WTC11 (cell line): ENCODE results near the gene MPV17L. TPM values are rescaled to one million over a fixed set of nuclear protein-coding genes. Genes with fewer than 3 reads are reported as not detected.

Experiments used
- ATAC-seq: fragments of 200-7000 bp; cut with Tn5 transposase; 2 replicates; pipeline ENCODE4 v1.10.0; 2021; ENCODE audit warnings: mild to moderate bottlenecking, moderate library complexity
- CTCF ChIA-PET: fragments of 300-600 bp; sonication (Branson Sonifier 250); formaldehyde crosslinking; loops from one replicate; lab custom pipeline; 2021; ENCODE audit warnings: antibody characterized with exemption; lab: Charles Lee
- POLR2A ChIA-PET: fragments of 350-600 bp; sonication (Branson Sonifier 250); formaldehyde crosslinking; loops from one replicate; lab custom pipeline; 2021; ENCODE audit warnings: antibody characterized with exemption; lab: Charles Lee
- DNase-seq: peaks from one replicate; pipeline ENCODE4 v3.0.0; 2021; ENCODE audit warnings: low spot score
- H3K27ac Mint-ChIP-seq: 2 replicates; pipeline ENCODE4 v1.8.0; 2021; ENCODE audit warnings: mixed read lengths
- H3K27me3 Mint-ChIP-seq: 2 replicates; pipeline ENCODE4 v1.8.0; 2021; ENCODE audit warnings: low read depth, mild to moderate bottlenecking, moderate library complexity, mixed read lengths
- H3K36me3 Mint-ChIP-seq: 2 replicates; pipeline ENCODE4 v1.8.0; 2021; ENCODE audit warnings: mixed read lengths
- H3K4me1 Mint-ChIP-seq: 2 replicates; pipeline ENCODE4 v1.8.0; 2022; ENCODE audit warnings: mixed read lengths
- H3K4me3 Mint-ChIP-seq: 2 replicates; pipeline ENCODE4 v1.8.0; 2021; ENCODE audit warnings: mild to moderate bottlenecking, moderate library complexity, mixed read lengths
- H3K9me3 Mint-ChIP-seq: 2 replicates; pipeline ENCODE4 v1.8.0; 2021; ENCODE audit warnings: mixed read lengths
- AFF4 ChIP-seq: sonication (generic); formaldehyde crosslinking; IDR thresholded peaks from 2 replicates; pipeline ENCODE4 v1.8.1; 2023; ENCODE audit warnings: mild to moderate bottlenecking, missing genetic modification reagents, borderline replicate concordance
- ATF1 ChIP-seq: sonication (generic); formaldehyde crosslinking; IDR thresholded peaks from 2 replicates; pipeline ENCODE4 v1.8.1; 2023; ENCODE audit warnings: mild to moderate bottlenecking, moderate library complexity, missing genetic modification reagents
- E2F1 ChIP-seq: sonication (generic); formaldehyde crosslinking; IDR thresholded peaks from 2 replicates; pipeline ENCODE4 v1.8.0; 2022; ENCODE audit warnings: mild to moderate bottlenecking, missing genetic modification reagents
- E2F4 ChIP-seq: sonication (generic); formaldehyde crosslinking; IDR thresholded peaks from 2 replicates; pipeline ENCODE4 v1.8.1; 2022; ENCODE audit warnings: low read depth, mild to moderate bottlenecking, moderate library complexity, missing genetic modification reagents, borderline replicate concordance
- ESRRA ChIP-seq: sonication (generic); formaldehyde crosslinking; IDR thresholded peaks from 2 replicates; pipeline ENCODE4 v1.8.1; 2022; ENCODE audit warnings: mild to moderate bottlenecking, missing genetic modification reagents, borderline replicate concordance
- FOXJ3 ChIP-seq: sonication (generic); formaldehyde crosslinking; IDR thresholded peaks from 2 replicates; pipeline ENCODE4 v1.9.0; 2021; ENCODE audit warnings: missing genetic modification reagents, mild to moderate bottlenecking, borderline replicate concordance
- GABPB1 ChIP-seq: sonication (generic); formaldehyde crosslinking; IDR thresholded peaks from 2 replicates; pipeline ENCODE4 v1.8.1; 2023; ENCODE audit warnings: mild to moderate bottlenecking, missing genetic modification reagents
- JAZF1 ChIP-seq: fragments of 250-450 bp; sonication (Bioruptor Pico); IDR thresholded peaks from 2 replicates; pipeline ENCODE4 v1.9.0; 2021; ENCODE audit warnings: moderate library complexity, mild to moderate bottlenecking, inconsistent platforms
- NFATC4 ChIP-seq: fragments of 250-450 bp; sonication (Bioruptor Pico); IDR thresholded peaks from 2 replicates; pipeline ENCODE4 v1.9.0; 2021; ENCODE audit warnings: mild to moderate bottlenecking
- NFE2L1 ChIP-seq: sonication (generic); formaldehyde crosslinking; IDR thresholded peaks from 2 replicates; pipeline ENCODE4 v1.8.1; 2023; ENCODE audit warnings: missing genetic modification reagents
- NR1H2 ChIP-seq: sonication (generic); formaldehyde crosslinking; IDR thresholded peaks from 2 replicates; pipeline ENCODE4 v1.9.0; 2021; ENCODE audit warnings: mild to moderate bottlenecking, moderate library complexity, missing genetic modification reagents
- OVOL2 ChIP-seq: fragments of 250-450 bp; sonication (Bioruptor Pico); IDR thresholded peaks from 2 replicates; pipeline ENCODE4 v1.9.0; 2021; ENCODE audit warnings: mild to moderate bottlenecking, borderline replicate concordance
- TEAD1 ChIP-seq: sonication (generic); formaldehyde crosslinking; IDR thresholded peaks from 2 replicates; pipeline ENCODE4 v1.8.0; 2022; ENCODE audit warnings: mild to moderate bottlenecking, missing genetic modification reagents
- ZBTB21 ChIP-seq: sonication (generic); formaldehyde crosslinking; IDR thresholded peaks from 2 replicates; pipeline ENCODE4 v1.8.1; 2023; ENCODE audit warnings: mild to moderate bottlenecking, missing genetic modification reagents, borderline replicate concordance
- ZMAT4 ChIP-seq: fragments of 250-450 bp; sonication (Bioruptor Pico); IDR thresholded peaks from 2 replicates; pipeline ENCODE4 v1.9.0; 2021; ENCODE audit warnings: mild to moderate bottlenecking
- ZNF138 ChIP-seq: sonication (generic); formaldehyde crosslinking; conservative IDR thresholded peaks from 2 replicates; pipeline ENCODE4 v1.8.1; 2022; ENCODE audit warnings: mild to moderate bottlenecking, moderate library complexity, missing genetic modification reagents
- ZNF219 ChIP-seq: sonication (generic); formaldehyde crosslinking; IDR thresholded peaks from 2 replicates; pipeline ENCODE4 v1.8.0; 2023; ENCODE audit warnings: missing genetic modification reagents, mild to moderate bottlenecking, borderline replicate concordance
- ZNF416 ChIP-seq: fragments of 250-450 bp; sonication (Bioruptor Pico); IDR thresholded peaks from 2 replicates; pipeline ENCODE4 v1.9.0; 2021; ENCODE audit warnings: mild to moderate bottlenecking, inconsistent platforms
- ZNF671 ChIP-seq: fragments of 250-450 bp; sonication (Bioruptor Pico); IDR thresholded peaks from 2 replicates; pipeline ENCODE4 v1.8.0; 2021; ENCODE audit warnings: mild to moderate bottlenecking
- total RNA-seq: library from RNA; stranded (reverse); gene quantifications from 3 replicates; pipeline ENCODE4 v1.2.3, GENCODE V29; 2021
- TF ChIP-seq, protein P1 (sequence below): fragments of 250-450 bp; sonication (Bioruptor Pico); IDR thresholded peaks from 2 replicates; pipeline ENCODE4 v1.9.0; 2021; ENCODE audit warnings: moderate library complexity, mild to moderate bottlenecking, inconsistent platforms, borderline replicate concordance
- TF ChIP-seq, protein P2 (sequence below): sonication (generic); formaldehyde crosslinking; IDR thresholded peaks from 2 replicates; pipeline ENCODE4 v1.8.0; 2022; ENCODE audit warnings: mild to moderate bottlenecking, missing genetic modification reagents
- TF ChIP-seq, protein P3 (sequence below): sonication (generic); formaldehyde crosslinking; IDR thresholded peaks from 2 replicates; pipeline ENCODE4 v1.8.1; 2022; ENCODE audit warnings: low read depth, missing genetic modification reagents, borderline replicate concordance

Gene MPV17L
- total RNA-seq, 1 experiment from 2014 or later, result 5.4 TPM

- TF ChIP-seq ATF1 (CRISPR knock-in tag) (no peak), OVOL2 (CRISPR knock-in tag) (no peak), ZNF138 (CRISPR knock-in tag) (no peak), ZNF671 (CRISPR knock-in tag) (no peak), ZNF219 (CRISPR knock-in tag) (no peak), E2F1 (CRISPR knock-in tag) (no peak), ZMAT4 (no peak), ZNF416 (CRISPR knock-in tag) (no peak), NR1H2 (CRISPR knock-in tag) (no peak), ESRRA (CRISPR knock-in tag) (no peak)
- TF ChIP-seq, protein P1, sequence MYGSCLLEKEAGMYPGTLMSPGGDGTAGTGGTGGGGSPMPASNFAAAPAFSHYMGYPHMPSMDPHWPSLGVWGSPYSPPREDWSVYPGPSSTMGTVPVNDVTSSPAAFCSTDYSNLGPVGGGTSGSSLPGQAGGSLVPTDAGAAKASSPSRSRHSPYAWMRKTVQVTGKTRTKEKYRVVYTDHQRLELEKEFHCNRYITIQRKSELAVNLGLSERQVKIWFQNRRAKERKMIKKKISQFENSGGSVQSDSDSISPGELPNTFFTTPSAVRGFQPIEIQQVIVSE, result no peak
- TF ChIP-seq, protein P2, sequence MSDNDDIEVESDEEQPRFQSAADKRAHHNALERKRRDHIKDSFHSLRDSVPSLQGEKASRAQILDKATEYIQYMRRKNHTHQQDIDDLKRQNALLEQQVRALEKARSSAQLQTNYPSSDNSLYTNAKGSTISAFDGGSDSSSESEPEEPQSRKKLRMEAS, result no peak
Observed at GRCh38 chr16:15396948-15397594, 1.5 kb downstream of the MPV17L start (continued).

DNA sequence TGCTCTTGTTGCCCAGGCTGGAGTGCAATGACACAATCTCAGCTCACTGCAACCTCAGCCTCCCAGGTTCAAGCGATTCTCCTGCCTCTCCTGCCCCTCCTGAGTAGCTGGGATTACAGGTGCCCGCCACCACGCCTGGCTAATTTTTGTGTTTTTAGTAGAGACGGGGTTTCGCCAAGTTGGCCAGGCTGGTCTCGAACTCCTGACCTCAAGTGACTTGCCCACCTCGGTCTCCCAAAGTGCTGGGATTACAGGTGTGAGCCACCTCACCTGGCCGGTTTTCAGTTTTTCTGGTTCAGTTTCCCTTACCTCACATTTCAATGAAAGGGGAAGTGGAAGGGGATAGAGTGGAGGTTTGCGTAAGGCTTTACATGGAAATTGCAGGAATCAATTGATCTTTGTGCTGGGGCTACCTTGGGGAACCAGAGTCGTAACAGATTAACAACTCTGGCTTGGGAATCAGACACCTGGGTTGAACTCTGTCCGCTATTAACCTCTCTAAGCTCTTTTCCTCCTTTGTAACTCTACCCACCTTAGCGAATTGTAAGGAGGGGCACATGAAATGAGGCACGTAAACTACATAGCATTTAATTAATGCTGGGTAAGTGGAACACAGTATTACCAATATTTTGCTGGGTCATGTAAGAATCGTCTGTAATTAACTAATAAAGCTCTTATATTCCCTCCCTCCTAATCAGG is 3.2 kb downstream of the MPV17L start:
- Mint-ChIP-seq H3K27me3 (peaks cover 4% of the 10 kb centered on the region), H3K4me1 (peaks cover 38% of the 10 kb centered on the region), H3K36me3 (no peaks in the 10 kb centered on the region), H3K27ac (peak overlapping the region; percentile 45), H3K4me3 (no peak overlapping the region), H3K9me3 (no peaks in the 10 kb centered on the region)
- ATAC-seq, result no peak
- CTCF ChIA-PET, result no interaction called here
- TF ChIP-seq GABPB1 (CRISPR knock-in tag) (peak; percentile 71), NFE2L1 (no peak)
- POLR2A ChIA-PET, result no interaction called here
- DNase-seq, result no peak

DNA sequence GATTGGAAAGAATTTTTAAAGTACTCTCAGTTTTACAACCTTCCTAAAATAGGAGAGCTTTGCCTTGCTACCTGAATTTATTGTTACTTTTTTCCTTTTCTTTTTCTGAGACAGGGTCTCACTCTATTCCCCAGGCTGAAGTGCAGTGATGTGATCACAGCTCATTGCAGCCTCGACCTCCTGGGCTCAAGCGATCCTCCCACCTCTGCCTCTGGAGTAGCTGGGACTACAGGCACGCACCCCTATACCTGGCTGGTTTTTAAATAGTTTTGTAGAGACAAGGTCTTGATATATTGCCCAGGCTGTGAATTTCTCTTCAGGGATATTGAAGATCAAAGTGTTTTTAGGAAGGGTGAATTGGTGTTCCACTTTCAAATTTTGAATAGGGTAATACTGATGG is 3.8 kb downstream of the MPV17L start:
- H3K4me3 Mint-ChIP-seq, result no peak overlapping the region
- H3K36me3 Mint-ChIP-seq, result no peaks in the 10 kb centered on the region
- CTCF ChIA-PET, result no interaction called here
- no peak for ATAC-seq
- peaks cover 41% of the 10 kb centered on the region for H3K4me1 Mint-ChIP-seq
- POLR2A ChIA-PET, result no interaction called here
- no peak for DNase-seq
- H3K27ac Mint-ChIP-seq, result no peak overlapping the region; the same call in 1 of the 2 replicates
- H3K9me3 Mint-ChIP-seq, result no peaks in the 10 kb centered on the region
- H3K27me3 Mint-ChIP-seq, result peaks cover 4% of the 10 kb centered on the region
- TF ChIP-seq AFF4 (no peak), OVOL2 (CRISPR knock-in tag) (no peak), E2F4 (CRISPR knock-in tag) (no peak), NFATC4 (CRISPR knock-in tag) (no peak), JAZF1 (no peak), ZBTB21 (CRISPR knock-in tag) (no peak), FOXJ3 (CRISPR knock-in tag) (no peak), TEAD1 (CRISPR knock-in tag) (no peak)
- TF ChIP-seq, protein P3, sequence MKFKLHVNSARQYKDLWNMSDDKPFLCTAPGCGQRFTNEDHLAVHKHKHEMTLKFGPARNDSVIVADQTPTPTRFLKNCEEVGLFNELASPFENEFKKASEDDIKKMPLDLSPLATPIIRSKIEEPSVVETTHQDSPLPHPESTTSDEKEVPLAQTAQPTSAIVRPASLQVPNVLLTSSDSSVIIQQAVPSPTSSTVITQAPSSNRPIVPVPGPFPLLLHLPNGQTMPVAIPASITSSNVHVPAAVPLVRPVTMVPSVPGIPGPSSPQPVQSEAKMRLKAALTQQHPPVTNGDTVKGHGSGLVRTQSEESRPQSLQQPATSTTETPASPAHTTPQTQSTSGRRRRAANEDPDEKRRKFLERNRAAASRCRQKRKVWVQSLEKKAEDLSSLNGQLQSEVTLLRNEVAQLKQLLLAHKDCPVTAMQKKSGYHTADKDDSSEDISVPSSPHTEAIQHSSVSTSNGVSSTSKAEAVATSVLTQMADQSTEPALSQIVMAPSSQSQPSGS (CRISPR knock-in tag), result no peak
